ENCODE measurements around the gene RFX4.

Gene RFX4

GRCh38 chr12:106580671-106581508 lies 1.9 kb upstream of the RFX4 start:
- H4K91ac ChIP-seq (ENCODE audit: low read depth, low read length) = no peak overlapping the region
- H2AK5ac ChIP-seq (ENCODE audit: low read length) = no peak overlapping the region
- peak overlapping the region; percentile 41 for H3K4me2 ChIP-seq (ENCODE audit: low read length)
- H3K4ac ChIP-seq (ENCODE audit: low read depth, low read length) = no peak overlapping the region
- H3K4me3 ChIP-seq (ENCODE audit: low read depth, low read length) = no peak overlapping the region
- H2BK120ac ChIP-seq (ENCODE audit: insufficient read depth, low read length, poor library complexity) = no peak overlapping the region
- no peak overlapping the region for H3K9ac ChIP-seq (ENCODE audit: low read length)
- no peak for DNase-seq
- peaks cover 9% of the 10 kb centered on the region for H3K9me3 ChIP-seq (ENCODE audit: insufficient read depth, low read depth, low read length)
- H3K27ac ChIP-seq (ENCODE audit: low read depth, low read length) = no peak overlapping the region
- H3K27me3 ChIP-seq (ENCODE audit: insufficient read depth, low read length) = peaks cover 71% of the 10 kb centered on the region
- H4K8ac ChIP-seq (ENCODE audit: low read depth, low read length) = no peak overlapping the region
- H3K14ac ChIP-seq (ENCODE audit: low read length) = no peak overlapping the region
- no peaks in the 10 kb centered on the region for H3K36me3 ChIP-seq (ENCODE audit: control insufficient read depth in 1 of 2, insufficient read depth in 2 of 2, low read length in 2 of 2)
- H3K18ac ChIP-seq (ENCODE audit: low read length) = no peak overlapping the region
- H2BK12ac ChIP-seq (ENCODE audit: low read length) = no peak overlapping the region
- H2AFZ ChIP-seq (ENCODE audit: insufficient read depth, low read length, poor library complexity) = no peak overlapping the region
- H3K23ac ChIP-seq (ENCODE audit: low read length) = no peak overlapping the region
- no peaks in the 10 kb centered on the region for H3K79me1 ChIP-seq (ENCODE audit: low read length)
- H3K4me1 ChIP-seq (ENCODE audit: control insufficient read depth in 1 of 2, insufficient read depth in 2 of 2, low read length in 2 of 2) = peaks cover 5 to 6% of the 10 kb centered on the region in 2 experiments
- no CpG with 5 or more reads among the region's 58 CpGs for WGBS (ENCODE audit: extremely low coverage, insufficient coverage, insufficient read length)
- no peak overlapping the region for H4K12ac ChIP-seq (ENCODE audit: low read depth, low read length)
- H2BK5ac ChIP-seq (ENCODE audit: low read depth, low read length, poor library complexity) = no peak overlapping the region
- no peaks in the 10 kb centered on the region for H3K79me2 ChIP-seq (ENCODE audit: control insufficient read depth, insufficient read depth, low read length, poor library complexity)

- H3K27ac ChIP-seq (ENCODE audit: low read depth, low read length) = no peak overlapping the region
- H3K4me2 ChIP-seq (ENCODE audit: low read length) = peak overlapping the region; percentile 41
- no peak overlapping the region for H3K4ac ChIP-seq (ENCODE audit: low read depth, low read length)
- H3K79me2 ChIP-seq (ENCODE audit: control insufficient read depth, insufficient read depth, low read length, poor library complexity) = no peaks in the 10 kb centered on the region
- H2AFZ ChIP-seq (ENCODE audit: insufficient read depth, low read length, poor library complexity) = no peak overlapping the region
- H2BK12ac ChIP-seq (ENCODE audit: low read length) = no peak overlapping the region
- DNase-seq = no peak
- no peak overlapping the region for H4K91ac ChIP-seq (ENCODE audit: low read depth, low read length)
- H3K23ac ChIP-seq (ENCODE audit: low read length) = no peak overlapping the region
- no peaks in the 10 kb centered on the region for H3K79me1 ChIP-seq (ENCODE audit: low read length)
- no peak overlapping the region for H3K14ac ChIP-seq (ENCODE audit: low read length)
- peaks cover 79% of the 10 kb centered on the region for H3K27me3 ChIP-seq (ENCODE audit: insufficient read depth, low read length)
- no peak overlapping the region for H3K4me3 ChIP-seq (ENCODE audit: low read depth, low read length)
- peaks cover 12% of the 10 kb centered on the region for H3K9me3 ChIP-seq (ENCODE audit: insufficient read depth, low read depth, low read length)
- no peak overlapping the region for H2BK5ac ChIP-seq (ENCODE audit: low read depth, low read length, poor library complexity)
- H2AK5ac ChIP-seq (ENCODE audit: low read length) = no peak overlapping the region
- H3K9ac ChIP-seq (ENCODE audit: low read length) = no peak overlapping the region
- H3K36me3 ChIP-seq (ENCODE audit: control insufficient read depth in 1 of 2, insufficient read depth in 2 of 2, low read length in 2 of 2) = no peaks in the 10 kb centered on the region
- no peak overlapping the region for H2BK120ac ChIP-seq (ENCODE audit: insufficient read depth, low read length, poor library complexity)
- peaks cover 8 to 11% of the 10 kb centered on the region in 2 experiments for H3K4me1 ChIP-seq (ENCODE audit: control insufficient read depth in 1 of 2, insufficient read depth in 2 of 2, low read length in 2 of 2)
- WGBS (ENCODE audit: extremely low coverage, insufficient coverage, insufficient read length) = no CpG with 5 or more reads among the region's 52 CpGs
- no peak overlapping the region for H4K12ac ChIP-seq (ENCODE audit: low read depth, low read length)
- H3K18ac ChIP-seq (ENCODE audit: low read length) = no peak overlapping the region
- H4K8ac ChIP-seq (ENCODE audit: low read depth, low read length) = no peak overlapping the region
These were observed 1.1 kb upstream of the RFX4 start for GRCh38 chr12:106581543-106582248.

GRCh38 chr12:106582249-106582591 lies 584 bp upstream of the RFX4 start:
- Histone ChIP-seq H3K4ac (ENCODE audit: low read depth, low read length) (no peak overlapping the region), H3K27me3 (ENCODE audit: insufficient read depth, low read length) (peaks cover 85% of the 10 kb centered on the region), H3K79me1 (ENCODE audit: low read length) (no peaks in the 10 kb centered on the region), H3K27ac (ENCODE audit: low read depth, low read length) (no peak overlapping the region), H3K4me1 (ENCODE audit: control insufficient read depth in 1 of 2, insufficient read depth in 2 of 2, low read length in 2 of 2) (peaks cover 12 to 15% of the 10 kb centered on the region in 2 experiments), H3K9me3 (ENCODE audit: insufficient read depth, low read depth, low read length) (peaks cover 12% of the 10 kb centered on the region), H2BK12ac (ENCODE audit: low read length) (no peak overlapping the region), H3K36me3 (ENCODE audit: control insufficient read depth in 1 of 2, insufficient read depth in 2 of 2, low read length in 2 of 2) (no peaks in the 10 kb centered on the region), H3K23ac (ENCODE audit: low read length) (no peak overlapping the region), H3K14ac (ENCODE audit: low read length) (no peak overlapping the region), H2BK120ac (ENCODE audit: insufficient read depth, low read length, poor library complexity) (no peak overlapping the region), H3K4me3 (ENCODE audit: low read depth, low read length) (no peak overlapping the region), H3K18ac (ENCODE audit: low read length) (no peak overlapping the region), H4K8ac (ENCODE audit: low read depth, low read length) (no peak overlapping the region), H4K91ac (ENCODE audit: low read depth, low read length) (no peak overlapping the region), H4K12ac (ENCODE audit: low read depth, low read length) (no peak overlapping the region), H3K4me2 (ENCODE audit: low read length) (no peak overlapping the region), H3K79me2 (ENCODE audit: control insufficient read depth, insufficient read depth, low read length, poor library complexity) (no peaks in the 10 kb centered on the region), H2AK5ac (ENCODE audit: low read length) (no peak overlapping the region), H3K9ac (ENCODE audit: low read length) (no peak overlapping the region), H2BK5ac (ENCODE audit: low read depth, low read length, poor library complexity) (no peak overlapping the region), H2AFZ (ENCODE audit: insufficient read depth, low read length, poor library complexity) (no peak overlapping the region)
- DNase-seq = no peak
- no CpG with 5 or more reads among the region's 16 CpGs for WGBS (ENCODE audit: extremely low coverage, insufficient coverage, insufficient read length)

DNA sequence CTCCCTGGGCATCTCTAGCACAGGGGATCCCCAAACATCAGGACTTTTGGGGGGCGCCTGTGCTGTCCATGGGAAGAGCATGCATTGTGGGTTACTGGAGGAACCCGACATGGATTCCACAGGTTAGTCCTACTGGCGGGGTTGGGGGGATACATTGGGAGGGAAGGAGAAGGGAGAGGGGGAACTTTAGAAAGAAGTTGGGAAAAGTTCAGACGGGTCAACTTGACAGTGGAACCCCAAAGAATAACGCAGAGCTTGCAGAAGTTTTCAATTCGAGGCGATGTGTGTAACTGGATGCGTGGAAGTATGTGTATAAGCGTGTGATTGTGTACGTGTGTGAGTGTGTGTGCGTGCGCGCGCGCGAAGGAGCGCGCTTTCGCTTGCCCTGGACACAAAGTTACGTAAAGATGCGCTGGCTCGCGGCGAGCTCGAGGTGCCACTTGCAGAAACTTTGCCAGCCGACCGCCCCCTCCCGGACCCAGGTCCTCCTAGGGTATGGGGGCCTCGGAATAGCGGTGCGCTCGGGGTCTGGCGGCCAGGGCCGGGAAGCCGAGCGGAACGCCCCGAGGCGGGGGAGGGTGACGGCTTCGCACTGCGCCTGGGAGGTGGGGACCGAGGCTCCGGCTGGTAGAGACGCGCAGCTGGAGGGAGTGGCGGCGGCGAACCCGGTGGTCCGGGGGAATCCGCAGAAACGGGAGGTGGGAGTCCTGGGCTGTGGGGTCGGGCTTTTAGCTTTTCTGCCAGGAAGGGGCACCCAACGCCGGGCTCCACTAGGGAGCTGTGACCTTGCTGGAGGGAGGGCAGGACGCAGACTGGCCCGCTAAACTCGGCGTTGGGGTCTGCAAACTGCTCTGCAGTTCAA lies 669 bp downstream of the RFX4 start:
- WGBS (ENCODE audit: extremely low coverage, insufficient coverage, insufficient read length) = no CpG with 5 or more reads among the region's 60 CpGs
- H3K79me2 ChIP-seq (ENCODE audit: control insufficient read depth, insufficient read depth, low read length, poor library complexity) = no peaks in the 10 kb centered on the region
- no peak overlapping the region for H4K12ac ChIP-seq (ENCODE audit: low read depth, low read length)
- no peaks in the 10 kb centered on the region for H3K79me1 ChIP-seq (ENCODE audit: low read length)
- H3K4me1 ChIP-seq (ENCODE audit: control insufficient read depth in 1 of 2, insufficient read depth in 2 of 2, low read length in 2 of 2) = peaks cover 12 to 17% of the 10 kb centered on the region in 2 experiments
- H3K9me3 ChIP-seq (ENCODE audit: insufficient read depth, low read depth, low read length) = peaks cover 12% of the 10 kb centered on the region
- no peak overlapping the region for H3K14ac ChIP-seq (ENCODE audit: low read length)
- H3K4ac ChIP-seq (ENCODE audit: low read depth, low read length) = no peak overlapping the region
- H2AFZ ChIP-seq (ENCODE audit: insufficient read depth, low read length, poor library complexity) = no peak overlapping the region
- H3K9ac ChIP-seq (ENCODE audit: low read length) = no peak overlapping the region
- no peak overlapping the region for H3K18ac ChIP-seq (ENCODE audit: low read length)
- no peak for DNase-seq
- H4K91ac ChIP-seq (ENCODE audit: low read depth, low read length) = no peak overlapping the region
- H2BK120ac ChIP-seq (ENCODE audit: insufficient read depth, low read length, poor library complexity) = no peak overlapping the region
- H3K4me3 ChIP-seq (ENCODE audit: low read depth, low read length) = no peak overlapping the region
- H3K23ac ChIP-seq (ENCODE audit: low read length) = no peak overlapping the region
- no peak overlapping the region for H2AK5ac ChIP-seq (ENCODE audit: low read length)
- H3K27ac ChIP-seq (ENCODE audit: low read depth, low read length) = no peak overlapping the region
- no peak overlapping the region for H4K8ac ChIP-seq (ENCODE audit: low read depth, low read length)
- H3K36me3 ChIP-seq (ENCODE audit: control insufficient read depth in 1 of 2, insufficient read depth in 2 of 2, low read length in 2 of 2) = no peaks in the 10 kb centered on the region
- H3K27me3 ChIP-seq (ENCODE audit: insufficient read depth, low read length) = peaks cover 89% of the 10 kb centered on the region
- H2BK5ac ChIP-seq (ENCODE audit: low read depth, low read length, poor library complexity) = no peak overlapping the region
- no peak overlapping the region for H2BK12ac ChIP-seq (ENCODE audit: low read length)
- H3K4me2 ChIP-seq (ENCODE audit: low read length) = peak overlapping the region; percentile 40

Data from trophoblast cell (in vitro differentiated cells and primary cell).